K562 (cell line): ENCODE data around the gene POU3F1. TPM values are rescaled to one million over a fixed set of nuclear protein-coding genes. Genes with fewer than 3 reads are reported as not detected.

Experiments used
- DEAF1 ChIP-seq: fragments of 450-650 bp; formaldehyde crosslinking; IDR thresholded peaks from 2 replicates; pipeline ENCODE4 v1.4.0; 2020; ENCODE audit warnings: mild to moderate bottlenecking, moderate library complexity
- HDAC2 ChIP-seq: fragments of 450-650 bp; IDR thresholded peaks from 2 replicates; pipeline ENCODE4 v1.6.1; 2016; ENCODE audit warnings: mild to moderate bottlenecking
- JUNB ChIP-seq: fragments of 450-650 bp; formaldehyde crosslinking; conservative IDR thresholded peaks from 2 replicates; pipeline ENCODE4 v1.4.0; 2020; ENCODE audit warnings: mild to moderate bottlenecking
- MTA3 ChIP-seq: fragments of 450-650 bp; formaldehyde crosslinking; IDR thresholded peaks from 2 replicates; pipeline ENCODE4 v1.6.1; 2017; ENCODE audit warnings: mild to moderate bottlenecking, borderline replicate concordance
- MTF1 ChIP-seq: fragments of 250-450 bp; sonication (Bioruptor Pico); IDR thresholded peaks from 2 replicates; pipeline ENCODE4 v1.9.0; 2021; ENCODE audit warnings: moderate library complexity, mild to moderate bottlenecking, inconsistent platforms, borderline replicate concordance
- NFE2L1 ChIP-seq: fragments of 450-650 bp; IDR thresholded peaks from 2 replicates; pipeline ENCODE4 v1.6.1; 2016; ENCODE audit warnings: missing genetic modification characterization, low read depth, mild to moderate bottlenecking, missing compliant biosample characterization, moderate library complexity, borderline replicate concordance
- OTX1 ChIP-seq: fragments of 450-650 bp; formaldehyde crosslinking; IDR thresholded peaks from 2 replicates; pipeline ENCODE4 v1.4.0; 2022; ENCODE audit warnings: mild to moderate bottlenecking
- RFX1 ChIP-seq: fragments of 450-650 bp; IDR thresholded peaks from 2 replicates; pipeline ENCODE4 v1.6.1; 2016; ENCODE audit warnings: mild to moderate bottlenecking, moderate library complexity
- RNF2 ChIP-seq: sonication (generic); IDR thresholded peaks from 2 replicates; pipeline ENCODE4 v1.6.1; 2016
- SOX6 ChIP-seq: fragments of 450-650 bp; IDR thresholded peaks from 2 replicates; pipeline ENCODE4 v1.6.1; 2014; ENCODE audit warnings: mild to moderate bottlenecking
- SRF ChIP-seq, 2 experiments: fragments of 250-450, 450-650 bp in 1 of 2; sonication (Bioruptor Pico) in 1 of 2; sonication (generic) in 1 of 2; formaldehyde crosslinking; IDR thresholded peaks; 2 replicates each; pipeline versions ENCODE4 v1.5.0 to v1.5.1; 2020 to 2022; ENCODE audit warnings: mild to moderate bottlenecking in 1 of 2, missing genetic modification reagents in 1 of 2
- TFE3 ChIP-seq: fragments of 450-650 bp; formaldehyde crosslinking; IDR thresholded peaks from 2 replicates; pipeline ENCODE4 v1.4.0; 2020; ENCODE audit warnings: mild to moderate bottlenecking, mixed read lengths
- polyA plus RNA-seq, 8 experiments: library from polyadenylated mRNA; depleted of rRNA in 4 of 8; stranded (reverse) in 5 of 8; unstranded in 3 of 8; fragments of >200 nt; fragmentation: Nextera tagmentation in 2 of 8; fragmentation: Illumina TruSeq in 1 of 8; extraction: Ambion mirVana in 2 of 8; extraction: Trizol in 1 of 8; gene quantifications; 2 replicates each; pipeline versions ENCODE4 v1.2.1 to v1.2.3, GENCODE V29; 2011 to 2014; ENCODE audit warnings: inconsistent platforms in 1 of 8, missing spikeins in 1 of 8
- total RNA-seq, 7 experiments: library from RNA; depleted of rRNA in 6 of 7; stranded (reverse); fragments of >200 nt in 6 of 7; fragmentation: Illumina TruSeq in 2 of 7; extraction: Trizol in 2 of 7; gene quantifications; 2 replicates each; pipeline versions ENCODE4 v1.2.1 to v1.2.3, GENCODE V29; 2011 to 2021; ENCODE audit warnings: low replicate concordance in 1 of 7
- TF ChIP-seq, protein P1 (sequence below): fragments of 250-450 bp; sonication (Bioruptor Pico); IDR thresholded peaks from 2 replicates; pipeline ENCODE4 v1.5.0; 2021
- TF ChIP-seq, protein P2 (sequence below), 3 experiments: fragments of 200-800 bp in 1 of 3; fragments of 250-450 bp in 1 of 3; fragments of 450-650 bp in 1 of 3; sonication (Bioruptor Pico) in 1 of 3; sonication (Bioruptor generic) in 1 of 3; formaldehyde crosslinking in 1 of 3; IDR thresholded peaks; 2 replicates each; pipeline versions ENCODE4 v1.6.1 to v1.8.0; 2016 to 2022; ENCODE audit warnings: mild to moderate bottlenecking in 2 of 3, missing genetic modification characterization in 2 of 3, missing compliant biosample characterization in 1 of 3, moderate library complexity in 1 of 3
- TF ChIP-seq, protein P3 (sequence below): fragments of 450-650 bp; IDR thresholded peaks from 2 replicates; pipeline ENCODE4 v1.6.1; 2018; ENCODE audit not compliant: partially characterized antibody

POU3F1 gene
- total and polyA plus RNA-seq, 9 of the 15 experiments (the other 6 are each of a cell fraction or from before 2014, with no cell fraction given) = 0.09 TPM; not detected in 8

DNA sequence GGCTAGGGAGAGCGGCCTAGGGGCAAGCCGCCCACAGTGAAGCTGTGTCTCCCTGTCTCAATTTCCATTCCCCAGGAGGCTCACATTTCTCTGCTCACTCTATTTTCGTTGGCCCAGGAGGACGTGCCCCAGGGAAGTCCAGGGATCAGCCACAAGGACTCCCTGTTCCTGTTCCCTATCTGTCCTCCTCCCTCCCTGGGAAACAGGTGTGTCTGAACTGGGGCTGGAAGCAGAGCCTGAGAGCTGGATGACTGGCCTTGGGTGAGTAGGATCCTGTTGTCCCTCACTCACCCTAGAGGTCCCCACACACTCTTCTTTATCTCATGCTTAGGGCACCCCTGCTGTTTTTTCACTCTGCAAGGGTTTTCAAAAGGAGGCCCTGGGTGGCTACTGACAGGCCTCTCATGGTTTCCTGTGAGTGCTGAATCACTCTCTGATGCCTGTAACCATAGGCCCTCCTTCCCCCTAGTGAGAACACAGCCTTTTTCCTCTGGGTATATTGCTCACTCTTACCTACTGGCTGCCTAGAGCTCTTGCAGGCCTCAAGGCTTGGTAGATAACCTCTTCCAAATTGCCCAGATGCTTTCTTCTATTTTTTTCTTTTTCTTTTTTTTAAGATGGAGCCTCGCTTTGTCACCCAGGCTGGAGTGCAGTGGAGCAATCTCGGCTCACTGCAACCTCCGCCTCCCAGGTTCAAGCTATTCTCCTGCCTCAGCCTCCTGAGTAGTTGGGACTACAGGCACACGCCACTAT lies 37.3 kb downstream of the POU3F1 start (continued):
- TF ChIP-seq RFX1 (no peak; the same call in 1 of the 2 replicates), OTX1 (CRISPR knock-in tag) (0 out of 2 replicates have a peak, but pooled peaks have one; percentile 40), RNF2 (peak; percentile 81; the same call in 1 of the 2 replicates), JUNB (CRISPR knock-in tag) (no peak), DEAF1 (CRISPR knock-in tag) (no peak), HDAC2 (peak; percentile 73; the same call in 1 of the 2 replicates), TFE3 (CRISPR knock-in tag) (0 out of 2 replicates have a peak, but pooled peaks have one; percentile 0), SOX6 (peak; percentile 61), NFE2L1 (peak; percentile 27; the same call in 1 of the 2 replicates), MTA3 (peak; percentile 88), MTF1 (CRISPR knock-in tag) (no peak), SRF (CRISPR knock-in tag; IDR thresholded peaks at IDR 0.05) (no peak)
- TF ChIP-seq, protein P1, sequence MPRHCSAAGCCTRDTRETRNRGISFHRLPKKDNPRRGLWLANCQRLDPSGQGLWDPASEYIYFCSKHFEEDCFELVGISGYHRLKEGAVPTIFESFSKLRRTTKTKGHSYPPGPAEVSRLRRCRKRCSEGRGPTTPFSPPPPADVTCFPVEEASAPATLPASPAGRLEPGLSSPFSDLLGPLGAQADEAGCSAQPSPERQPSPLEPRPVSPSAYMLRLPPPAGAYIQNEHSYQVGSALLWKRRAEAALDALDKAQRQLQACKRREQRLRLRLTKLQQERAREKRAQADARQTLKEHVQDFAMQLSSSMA (CRISPR knock-in tag) = no peak
- TF ChIP-seq, protein P2, sequence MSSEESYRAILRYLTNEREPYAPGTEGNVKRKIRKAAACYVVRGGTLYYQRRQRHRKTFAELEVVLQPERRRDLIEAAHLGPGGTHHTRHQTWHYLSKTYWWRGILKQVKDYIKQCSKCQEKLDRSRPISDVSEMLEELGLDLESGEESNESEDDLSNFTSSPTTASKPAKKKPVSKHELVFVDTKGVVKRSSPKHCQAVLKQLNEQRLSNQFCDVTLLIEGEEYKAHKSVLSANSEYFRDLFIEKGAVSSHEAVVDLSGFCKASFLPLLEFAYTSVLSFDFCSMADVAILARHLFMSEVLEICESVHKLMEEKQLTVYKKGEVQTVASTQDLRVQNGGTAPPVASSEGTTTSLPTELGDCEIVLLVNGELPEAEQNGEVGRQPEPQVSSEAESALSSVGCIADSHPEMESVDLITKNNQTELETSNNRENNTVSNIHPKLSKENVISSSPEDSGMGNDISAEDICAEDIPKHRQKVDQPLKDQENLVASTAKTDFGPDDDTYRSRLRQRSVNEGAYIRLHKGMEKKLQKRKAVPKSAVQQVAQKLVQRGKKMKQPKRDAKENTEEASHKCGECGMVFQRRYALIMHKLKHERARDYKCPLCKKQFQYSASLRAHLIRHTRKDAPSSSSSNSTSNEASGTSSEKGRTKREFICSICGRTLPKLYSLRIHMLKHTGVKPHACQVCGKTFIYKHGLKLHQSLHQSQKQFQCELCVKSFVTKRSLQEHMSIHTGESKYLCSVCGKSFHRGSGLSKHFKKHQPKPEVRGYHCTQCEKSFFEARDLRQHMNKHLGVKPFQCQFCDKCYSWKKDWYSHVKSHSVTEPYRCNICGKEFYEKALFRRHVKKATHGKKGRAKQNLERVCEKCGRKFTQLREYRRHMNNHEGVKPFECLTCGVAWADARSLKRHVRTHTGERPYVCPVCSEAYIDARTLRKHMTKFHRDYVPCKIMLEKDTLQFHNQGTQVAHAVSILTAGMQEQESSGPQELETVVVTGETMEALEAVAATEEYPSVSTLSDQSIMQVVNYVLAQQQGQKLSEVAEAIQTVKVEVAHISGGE (CRISPR knock-in tag; IDR thresholded peaks at IDR 0.05) = peak in 1 of 3 experiments; percentile 86; a peak in 2 of 6 replicates
- TF ChIP-seq, protein P3, sequence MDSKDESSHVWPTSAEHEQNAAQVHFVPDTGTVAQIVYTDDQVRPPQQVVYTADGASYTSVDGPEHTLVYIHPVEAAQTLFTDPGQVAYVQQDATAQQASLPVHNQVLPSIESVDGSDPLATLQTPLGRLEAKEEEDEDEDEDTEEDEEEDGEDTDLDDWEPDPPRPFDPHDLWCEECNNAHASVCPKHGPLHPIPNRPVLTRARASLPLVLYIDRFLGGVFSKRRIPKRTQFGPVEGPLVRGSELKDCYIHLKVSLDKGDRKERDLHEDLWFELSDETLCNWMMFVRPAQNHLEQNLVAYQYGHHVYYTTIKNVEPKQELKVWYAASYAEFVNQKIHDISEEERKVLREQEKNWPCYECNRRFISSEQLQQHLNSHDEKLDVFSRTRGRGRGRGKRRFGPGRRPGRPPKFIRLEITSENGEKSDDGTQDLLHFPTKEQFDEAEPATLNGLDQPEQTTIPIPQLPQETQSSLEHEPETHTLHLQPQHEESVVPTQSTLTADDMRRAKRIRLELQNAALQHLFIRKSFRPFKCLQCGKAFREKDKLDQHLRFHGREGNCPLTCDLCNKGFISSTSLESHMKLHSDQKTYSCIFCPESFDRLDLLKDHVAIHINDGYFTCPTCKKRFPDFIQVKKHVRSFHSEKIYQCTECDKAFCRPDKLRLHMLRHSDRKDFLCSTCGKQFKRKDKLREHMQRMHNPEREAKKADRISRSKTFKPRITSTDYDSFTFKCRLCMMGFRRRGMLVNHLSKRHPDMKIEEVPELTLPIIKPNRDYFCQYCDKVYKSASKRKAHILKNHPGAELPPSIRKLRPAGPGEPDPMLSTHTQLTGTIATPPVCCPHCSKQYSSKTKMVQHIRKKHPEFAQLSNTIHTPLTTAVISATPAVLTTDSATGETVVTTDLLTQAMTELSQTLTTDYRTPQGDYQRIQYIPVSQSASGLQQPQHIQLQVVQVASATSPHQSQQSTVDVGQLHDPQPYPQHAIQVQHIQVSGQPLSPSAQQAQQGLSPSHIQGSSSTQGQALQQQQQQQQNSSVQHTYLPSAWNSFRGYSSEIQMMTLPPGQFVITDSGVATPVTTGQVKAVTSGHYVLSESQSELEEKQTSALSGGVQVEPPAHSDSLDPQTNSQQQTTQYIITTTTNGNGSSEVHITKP = peak; percentile 68
